DND-41 (cell line): ENCODE data around the gene GPM6B.

ENCODE experiments used
- ATAC-seq: fragments of 200-7000 bp; cut with Tn5 transposase; 3 replicates; pipeline ENCODE4 v1.9.1; 2021; ENCODE audit warnings: low read depth; ENCODE audit not compliant: insufficient read depth
- DNase-seq: peaks from one replicate; pipeline ENCODE4 v3.0.0-alpha.2; 2020
- H2AFZ ChIP-seq: 2 replicates; pipeline ENCODE4 v1.6.0; 2012; ENCODE audit warnings: low read depth, low read length
- H3K27ac ChIP-seq: 2 replicates; pipeline ENCODE4 v1.5.1; 2012; ENCODE audit warnings: low read length, inconsistent platforms
- H3K27me3 ChIP-seq: fragments of 200-600 bp; sonication (generic); 2 replicates; pipeline ENCODE4 v1.6.0; 2012; ENCODE audit warnings: low read length, mild to moderate bottlenecking, inconsistent platforms; ENCODE audit not compliant: insufficient read depth, poor library complexity
- H3K36me3 ChIP-seq: 2 replicates; pipeline ENCODE4 v1.5.1; 2012; ENCODE audit warnings: low read length, inconsistent platforms; ENCODE audit not compliant: insufficient read depth
- H3K4me1 ChIP-seq: 2 replicates; pipeline ENCODE4 v1.5.1; 2012; ENCODE audit warnings: mild to moderate bottlenecking, low read length; ENCODE audit not compliant: insufficient read depth
- H3K4me2 ChIP-seq: 2 replicates; pipeline ENCODE4 v1.6.0; 2012; ENCODE audit warnings: mild to moderate bottlenecking, moderate library complexity, low read length, inconsistent platforms; ENCODE audit not compliant: insufficient read depth
- H3K4me3 ChIP-seq, 2 experiments: fragments of 200-600 bp in 1 of 2; shearing (Covaris generic) in 1 of 2; 2 replicates each; pipeline ENCODE4 v1.5.1; 2012 to 2016; ENCODE audit warnings: inconsistent platforms in 2 of 2, low read length in 2 of 2, mild to moderate bottlenecking in 2 of 2, low read depth in 1 of 2, moderate library complexity in 1 of 2
- H3K79me2 ChIP-seq: 2 replicates; pipeline ENCODE4 v1.6.0; 2012; ENCODE audit warnings: low read length, inconsistent platforms; ENCODE audit not compliant: insufficient read depth
- H3K9ac ChIP-seq: 2 replicates; pipeline ENCODE4 v1.6.0; 2012; ENCODE audit warnings: low read depth, mild to moderate bottlenecking, inconsistent platforms, low read length, moderate library complexity
- H3K9me3 ChIP-seq: 2 replicates; pipeline ENCODE4 v1.5.1; 2012; ENCODE audit warnings: low read length, moderate library complexity, mild to moderate bottlenecking, inconsistent platforms; ENCODE audit not compliant: insufficient read depth, severe bottlenecking
- H4K20me1 ChIP-seq: 2 replicates; pipeline ENCODE4 v1.6.0; 2012; ENCODE audit warnings: low read length; ENCODE audit not compliant: insufficient read depth
- CTCF ChIP-seq: IDR thresholded peaks from 2 replicates; pipeline ENCODE4 v1.5.1; 2012; ENCODE audit warnings: borderline replicate concordance, low read length, moderate library complexity, mild to moderate bottlenecking; ENCODE audit not compliant: poor library complexity, severe bottlenecking; ENCODE audit errors: extremely low read depth
- EZH2 ChIP-seq: IDR thresholded peaks from 3 replicates; pipeline ENCODE4 v1.6.1; 2012; ENCODE audit warnings: borderline replicate concordance, low read depth, mild to moderate bottlenecking, moderate library complexity, low read length, inconsistent platforms; ENCODE audit not compliant: severe bottlenecking

Gene GPM6B

DNA sequence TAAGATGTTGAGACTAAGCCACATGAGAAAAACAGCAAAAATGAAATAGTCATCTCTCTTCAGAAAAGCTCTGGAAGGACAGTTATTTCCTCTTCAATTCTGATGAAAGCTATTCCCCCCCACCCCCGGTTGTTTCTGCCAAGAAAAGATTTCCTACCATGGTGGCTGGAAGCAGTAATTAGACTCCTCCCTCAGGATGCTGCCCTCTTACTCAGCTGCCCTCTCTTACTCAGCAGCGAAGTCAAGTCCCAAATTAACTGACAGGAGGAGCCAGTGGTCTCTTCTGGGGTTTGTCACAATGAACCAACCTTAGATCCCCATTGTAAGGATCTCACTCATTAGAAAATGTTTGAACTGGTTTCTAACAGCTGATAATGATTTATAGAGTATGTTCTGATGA lies 38.0 kb downstream of the GPM6B start:
- H3K27ac ChIP-seq = no peak overlapping the region
- H4K20me1 ChIP-seq = no peaks in the 10 kb centered on the region
- DNase-seq (no peak), ATAC-seq (no peak)
- H3K4me2 ChIP-seq = no peak overlapping the region
- no peaks in the 10 kb centered on the region for H3K9me3 ChIP-seq
- no peak overlapping the region for H2AFZ ChIP-seq
- no peaks in the 10 kb centered on the region for H3K79me2 ChIP-seq
- no peaks in the 10 kb centered on the region for H3K27me3 ChIP-seq
- peaks cover 9% of the 10 kb centered on the region; the same call in 1 of the 2 replicates for H3K36me3 ChIP-seq
- TF ChIP-seq EZH2 = no peak
- TF ChIP-seq CTCF = no peak
- no peaks in the 10 kb centered on the region for H3K4me1 ChIP-seq
- no peak overlapping the region for H3K4me3 ChIP-seq
- no peak overlapping the region for H3K9ac ChIP-seq

DNA sequence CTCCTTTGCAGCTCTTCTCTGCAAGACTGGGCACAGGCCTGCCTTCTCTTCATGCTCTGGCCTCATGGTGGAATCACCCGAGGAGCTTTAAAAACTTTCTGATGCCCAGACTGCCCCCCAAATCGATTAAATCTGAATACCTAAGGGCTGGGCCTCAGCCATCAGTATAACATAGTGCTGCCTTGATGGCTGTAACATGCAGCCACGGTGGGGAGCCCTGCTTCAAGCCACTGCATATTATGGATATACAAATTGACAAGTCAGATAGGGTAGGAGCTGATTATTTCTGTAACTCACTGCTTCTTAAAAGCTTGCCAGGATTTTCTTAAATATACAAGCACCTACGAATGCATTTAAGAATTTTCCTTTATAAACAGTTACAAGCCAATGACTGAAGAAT lies 40.5 kb downstream of the GPM6B start:
- no peaks in the 10 kb centered on the region for H3K27me3 ChIP-seq
- no peak overlapping the region for H3K4me3 ChIP-seq
- no peak for ATAC-seq
- H3K79me2 ChIP-seq = no peaks in the 10 kb centered on the region
- no peak overlapping the region for H3K9ac ChIP-seq
- H3K9me3 ChIP-seq = no peaks in the 10 kb centered on the region
- H3K4me1 ChIP-seq = no peaks in the 10 kb centered on the region
- TF ChIP-seq EZH2 (no peak), CTCF (no peak)
- H2AFZ ChIP-seq = no peak overlapping the region
- no peak for DNase-seq
- H3K36me3 ChIP-seq = peaks cover 9% of the 10 kb centered on the region; the same call in 1 of the 2 replicates
- no peak overlapping the region for H3K27ac ChIP-seq
- no peaks in the 10 kb centered on the region for H4K20me1 ChIP-seq
- H3K4me2 ChIP-seq = no peak overlapping the region

GRCh38 chrX:13775837-13776236 lies 41.1 kb downstream of the GPM6B start:
- Histone ChIP-seq H4K20me1 (no peaks in the 10 kb centered on the region), H3K4me2 (no peak overlapping the region), H3K4me3 (no peak overlapping the region), H3K27me3 (no peaks in the 10 kb centered on the region), H3K79me2 (no peaks in the 10 kb centered on the region), H3K27ac (no peak overlapping the region), H3K4me1 (no peaks in the 10 kb centered on the region), H3K9me3 (no peaks in the 10 kb centered on the region), H2AFZ (no peak overlapping the region), H3K9ac (no peak overlapping the region), H3K36me3 (peaks cover 9% of the 10 kb centered on the region; the same call in 1 of the 2 replicates)
- no peak for DNase-seq
- no peak for TF ChIP-seq CTCF
- TF ChIP-seq EZH2 = no peak
- ATAC-seq = no peak

GRCh38 chrX:13774696-13775095 lies 42.2 kb downstream of the GPM6B start:
- no peak for DNase-seq
- Histone ChIP-seq H3K4me1 (no peaks in the 10 kb centered on the region), H3K4me2 (no peak overlapping the region), H3K4me3 (no peak overlapping the region), H3K9ac (no peak overlapping the region), H3K36me3 (peaks cover 21% of the 10 kb centered on the region; the same call in 1 of the 2 replicates), H3K79me2 (no peaks in the 10 kb centered on the region), H3K27ac (no peak overlapping the region), H4K20me1 (no peaks in the 10 kb centered on the region), H3K9me3 (no peaks in the 10 kb centered on the region), H3K27me3 (no peaks in the 10 kb centered on the region), H2AFZ (no peak overlapping the region)
- ATAC-seq = no peak
- TF ChIP-seq EZH2 (no peak), CTCF (no peak)
